Ovary (tissue), 9 donors: ENCODE data around the gene AQP3. TPM values are rescaled to one million over a fixed set of nuclear protein-coding genes. Genes with fewer than 3 reads are reported as not detected.

Source experiments
- DNase-seq, 5 donors: peaks; one replicate each; pipeline ENCODE4 v3.0.0-alpha.2; 2019 to 2020
- H3K27ac ChIP-seq, 2 donors: fragments of 200-600 bp; one replicate each; pipeline versions ENCODE4 v1.5.1 to v1.8.0; 2019 to 2022
- H3K27me3 ChIP-seq: fragments of 200-600 bp; one replicate; pipeline ENCODE4 v1.8.0; 2022
- H3K36me3 ChIP-seq: fragments of 200-600 bp; sonication (generic); one replicate; pipeline ENCODE4 v1.5.1; 2019
- H3K4me1 ChIP-seq: one replicate; pipeline ENCODE4 v1.8.1; 2013; ENCODE audit warnings: mild to moderate bottlenecking, moderate library complexity; ENCODE audit not compliant: insufficient read depth
- H3K4me3 ChIP-seq: fragments of 200-600 bp; sonication (generic); one replicate; pipeline ENCODE4 v1.5.1; 2017
- H3K9me3 ChIP-seq, 2 donors: fragments of 200-600 bp in 1 of 2; sonication (generic) in 1 of 2; one replicate each; pipeline versions ENCODE4 v1.5.1 to v1.8.1; 2013 to 2019; ENCODE audit warnings: mild to moderate bottlenecking in 1 of 2, moderate library complexity in 1 of 2
- EP300 ChIP-seq: sonication (generic); formaldehyde crosslinking; IDR thresholded peaks from one replicate; pipeline ENCODE4 v1.6.1; 2017; ENCODE audit warnings: antibody characterized with exemption
- POLR2A ChIP-seq: fragments of 450-650 bp; IDR thresholded peaks from one replicate; pipeline ENCODE4 v1.6.1; 2017; ENCODE audit warnings: antibody characterized with exemption, mild to moderate bottlenecking, moderate library complexity
- WGBS, 3 donors: extraction: QIAGEN DNeasy Blood & Tissue Kit in 1 of 3; methylation state at CpG; one replicate each; pipeline versions ENCODE4 v1.1.5 to v1.1.7; 2013 to 2017; 5-methylcytosine and 5-hydroxymethylcytosine counted together
- intact Hi-C, 4 donors: fragments of 100-400 bp; cut with DNase I; formaldehyde crosslinking; loops; one replicate each; pipeline versions ENCODE4 v1.11.0 to v1.15.1; 2022 to 2023
- polyA plus RNA-seq, 2 donors: library from polyadenylated mRNA; stranded (reverse); fragments of 200-250 nt in 1 of 2; fragments of 350-450 nt in 1 of 2; fragmentation: Illumina TruSeq in 1 of 2; extraction: RNeasy Lipid Tissue Mini Kit (QIAGEN cat#74804) in 1 of 2; gene quantifications; one replicate each; pipeline ENCODE4 v1.2.3, GENCODE V29; 2013 to 2014
- total RNA-seq, 7 donors: library from RNA; depleted of rRNA in 2 of 7; stranded (reverse); fragments of >200 nt in 2 of 7; fragmentation: NEBNext Ultra II Directional in 3 of 7; extraction: Animal tissue kit (Norgen Biotek cat#: 25700) in 3 of 7; gene quantifications; one replicate each; pipeline versions ENCODE4 v1.1.0 to v1.2.4, GENCODE V29; 2016 to 2023
- TF ChIP-seq, protein P1 (sequence below), 3 donors: fragments of 450-650 bp in 2 of 3; fragments of 200-600 bp in 1 of 3; IDR thresholded peaks; one replicate each; pipeline versions ENCODE4 v1.5.1 to v1.8.0; 2016 to 2022; ENCODE audit warnings: antibody characterized with exemption in 3 of 3, mild to moderate bottlenecking in 1 of 3
- donor health status: DM: no; HTN: no; CAD: no; lungs with moderate emphysema.
- donor health status: DM: no; HTN: no; CAD: no.
- donor health status: Bipolar disorder and iron deficiency.
- donor health status: DM: yes; HTN: yes; CAD: no.
- donor health status: DM: no; HTN: no; CAD: no.
- donor health status: DM: yes; HTN: yes; CAD: no.

The AQP3 gene
- total and polyA plus RNA-seq, 9 donors, result 5.6 to 47.2 (median 8.7) TPM

DNA sequence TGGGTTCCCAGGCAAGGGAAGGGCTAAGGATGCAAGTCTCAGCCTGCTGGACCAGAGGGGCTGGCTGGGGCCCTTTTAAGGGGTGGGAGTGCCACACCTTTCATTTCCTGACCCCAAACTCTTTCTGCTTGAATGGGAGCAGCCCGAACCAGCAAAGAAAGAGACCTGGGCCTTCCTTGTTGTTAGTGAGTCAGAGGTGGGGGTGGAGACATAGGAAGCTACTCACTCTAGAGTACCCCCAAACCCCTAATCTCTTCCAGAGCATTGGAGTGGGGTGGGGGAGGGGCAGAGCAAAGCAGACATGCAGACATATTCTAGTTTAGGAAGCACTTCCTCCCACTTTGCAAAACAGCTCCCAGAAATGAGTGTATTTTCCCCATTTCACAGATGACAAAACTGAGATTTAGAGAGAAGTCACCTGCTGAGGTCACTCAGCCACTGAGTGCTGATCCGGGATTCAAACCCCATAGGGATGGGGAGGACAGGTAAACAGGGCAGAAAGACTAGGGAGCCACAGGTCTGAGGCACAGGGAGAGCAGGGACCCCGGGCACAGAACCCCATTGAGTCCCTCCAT, 6.0 kb upstream of the AQP3 start:
- Histone ChIP-seq H3K27me3 (no peaks in the 10 kb centered on the region), H3K4me3 (no peak overlapping the region), H3K27ac (no peak overlapping the region), H3K9me3 (no peaks in the 10 kb centered on the region), H3K36me3 (no peaks in the 10 kb centered on the region), H3K4me1 (no peaks in the 10 kb centered on the region)
- intact Hi-C loops, result no loop called here
- no peak for DNase-seq
- 77 to 89% (median 77%) methylated on average over 3 of the region's 3 CpGs for WGBS, 3 donors
- TF ChIP-seq POLR2A (no peak), EP300 (no peak)
- TF ChIP-seq, protein P1, sequence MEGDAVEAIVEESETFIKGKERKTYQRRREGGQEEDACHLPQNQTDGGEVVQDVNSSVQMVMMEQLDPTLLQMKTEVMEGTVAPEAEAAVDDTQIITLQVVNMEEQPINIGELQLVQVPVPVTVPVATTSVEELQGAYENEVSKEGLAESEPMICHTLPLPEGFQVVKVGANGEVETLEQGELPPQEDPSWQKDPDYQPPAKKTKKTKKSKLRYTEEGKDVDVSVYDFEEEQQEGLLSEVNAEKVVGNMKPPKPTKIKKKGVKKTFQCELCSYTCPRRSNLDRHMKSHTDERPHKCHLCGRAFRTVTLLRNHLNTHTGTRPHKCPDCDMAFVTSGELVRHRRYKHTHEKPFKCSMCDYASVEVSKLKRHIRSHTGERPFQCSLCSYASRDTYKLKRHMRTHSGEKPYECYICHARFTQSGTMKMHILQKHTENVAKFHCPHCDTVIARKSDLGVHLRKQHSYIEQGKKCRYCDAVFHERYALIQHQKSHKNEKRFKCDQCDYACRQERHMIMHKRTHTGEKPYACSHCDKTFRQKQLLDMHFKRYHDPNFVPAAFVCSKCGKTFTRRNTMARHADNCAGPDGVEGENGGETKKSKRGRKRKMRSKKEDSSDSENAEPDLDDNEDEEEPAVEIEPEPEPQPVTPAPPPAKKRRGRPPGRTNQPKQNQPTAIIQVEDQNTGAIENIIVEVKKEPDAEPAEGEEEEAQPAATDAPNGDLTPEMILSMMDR (IDR thresholded peaks at IDR 0.05), result no peak

DNA sequence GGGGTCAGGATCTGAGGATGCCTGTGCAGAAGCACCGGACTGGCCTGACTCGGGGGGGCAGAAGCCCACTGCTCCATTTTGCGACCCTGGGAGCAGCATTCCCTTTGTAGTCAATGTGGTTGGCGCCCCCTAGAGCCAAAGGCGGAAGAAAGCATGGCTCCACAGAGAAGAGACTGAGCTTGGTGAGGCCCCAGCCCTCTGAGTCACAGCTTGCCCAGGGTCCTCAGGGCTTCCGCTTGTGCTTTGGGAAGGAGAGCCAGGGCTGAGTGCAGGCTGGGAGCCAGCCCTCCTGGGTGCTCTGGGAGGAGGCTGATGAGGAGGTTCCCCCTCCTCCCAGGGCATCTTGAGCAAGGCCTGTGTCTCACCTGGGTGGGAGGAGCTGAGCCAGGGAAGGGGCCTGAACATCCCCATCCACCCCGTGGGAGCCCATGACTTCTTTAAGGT, 5.5 kb upstream of the AQP3 start:
- intact Hi-C loops, result no loop called here
- DNase-seq, result peak in 3 of 5 donors; percentile 36 to 50 (median 44)
- no peak overlapping the region for H3K27ac ChIP-seq

DNA sequence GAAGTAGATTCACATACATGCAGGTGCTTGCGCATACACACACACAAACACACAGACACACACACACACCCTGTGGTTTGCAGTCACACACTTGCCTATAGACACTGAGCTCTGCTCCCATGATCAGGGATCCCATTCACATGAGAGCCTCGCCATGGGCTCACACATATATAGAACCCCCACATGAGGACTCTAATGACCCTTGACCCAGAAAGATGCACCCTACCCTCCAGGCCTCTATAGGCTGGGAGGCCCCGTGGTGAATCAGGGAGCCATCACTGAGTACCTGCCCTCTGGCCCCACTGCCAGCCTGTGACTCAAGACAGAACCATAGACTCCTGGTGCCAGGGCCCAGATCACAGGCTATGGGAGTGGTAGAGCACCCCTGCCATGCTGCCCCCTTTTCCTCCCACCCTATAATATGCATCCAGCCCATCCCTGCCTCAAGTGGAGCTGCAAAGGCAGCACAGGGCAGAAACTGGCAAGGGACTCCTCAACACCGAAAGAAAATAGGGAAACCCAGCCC, 3.3 kb upstream of the AQP3 start:
- H3K4me3 ChIP-seq, result no peak overlapping the region
- H3K27me3 ChIP-seq, result no peaks in the 10 kb centered on the region
- H3K27ac ChIP-seq, result no peak overlapping the region
- no peaks in the 10 kb centered on the region for H3K9me3 ChIP-seq
- DNase-seq, result no peak
- intact Hi-C loops, result no loop called here
- 90 to 92% (median 91%) methylated on average over 4 of the region's 4 CpGs for WGBS, 3 donors
- peaks cover 6% of the 10 kb centered on the region for H3K4me1 ChIP-seq
- TF ChIP-seq POLR2A (no peak), EP300 (no peak)
- TF ChIP-seq, protein P1 (IDR thresholded peaks at IDR 0.05), result no peak
- H3K36me3 ChIP-seq, result no peaks in the 10 kb centered on the region

More for the DNA sequence above, 5.5 kb upstream of the AQP3 start:
- whole genome bisulfite sequencing, 3 donors, result 14 to 24% (median 18%) methylated on average over 7 of the region's 7 CpGs
- no peak for TF ChIP-seq EP300
- TF ChIP-seq POLR2A, result no peak
- TF ChIP-seq, protein P1 (IDR thresholded peaks at IDR 0.05), result no peak
- no peaks in the 10 kb centered on the region for H3K27me3 ChIP-seq
- H3K4me1 ChIP-seq, result peaks cover under 1% of the 10 kb centered on the region
- H3K9me3 ChIP-seq, result no peaks in the 10 kb centered on the region
- H3K36me3 ChIP-seq, result no peaks in the 10 kb centered on the region
- H3K4me3 ChIP-seq, result no peak overlapping the region

DNA sequence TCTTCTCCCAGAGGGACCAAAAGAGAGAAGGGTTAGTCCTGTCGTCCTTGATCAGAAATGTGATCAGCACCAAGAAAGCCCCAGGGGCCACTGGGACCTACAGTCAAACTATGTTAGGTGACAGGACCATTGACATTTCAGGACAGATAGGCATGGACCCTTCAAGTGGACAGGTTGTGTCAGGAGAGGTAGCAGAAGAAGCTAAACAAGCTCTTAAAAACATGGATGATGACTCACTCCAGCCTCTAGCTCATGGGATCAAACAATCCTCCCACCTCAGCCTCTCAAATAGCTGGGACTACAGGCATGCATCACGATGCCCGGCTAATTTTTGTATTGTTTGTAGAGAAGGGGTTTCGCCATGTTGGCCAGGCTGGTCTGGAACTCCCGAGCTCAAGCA, 2.3 kb upstream of the AQP3 start:
- Histone ChIP-seq H3K36me3 (no peaks in the 10 kb centered on the region), H3K9me3 (no peaks in the 10 kb centered on the region), H3K27ac (no peak overlapping the region), H3K27me3 (no peaks in the 10 kb centered on the region), H3K4me3 (no peak overlapping the region), H3K4me1 (peaks cover 6% of the 10 kb centered on the region)
- no peak for TF ChIP-seq POLR2A
- no peak for TF ChIP-seq EP300
- TF ChIP-seq, protein P1 (IDR thresholded peaks at IDR 0.05), result no peak
- DNase-seq, result no peak
- intact Hi-C loops, result no loop called here
- WGBS, 3 donors, result 81 to 88% (median 87%) methylated on average over 5 of the region's 5 CpGs
